Endothelial cell of umbilical vein (primary cell): ENCODE data around the gene SLC6A19. TPM values are rescaled to one million over a fixed set of nuclear protein-coding genes. Genes with fewer than 3 reads are reported as not detected.

Experiments used
- BruUV-seq: library from RNA; stranded (reverse); fragments of 400-500 nt; replicated peaks from 2 replicates; lab custom pipeline; 2021; lab: Mats Ljungman, UMichigan
- CTCF ChIA-PET: fragments of 300-600, 350-600 bp; sonication (Branson Sonifier 250); formaldehyde crosslinking; loops from one replicate; lab custom pipeline; 2021; ENCODE audit warnings: antibody characterized with exemption, inconsistent platforms; lab: Charles Lee
- POLR2A ChIA-PET: fragments of 300-600, 350-600 bp; sonication (Branson Sonifier 250); formaldehyde crosslinking; loops from one replicate; lab custom pipeline; 2021; ENCODE audit warnings: antibody characterized with exemption, inconsistent platforms; lab: Charles Lee
- DNase-seq: peaks from one replicate; pipeline ENCODE4 v3.0.0-alpha.2; 2011; ENCODE audit warnings: low read depth, low spot score
- FAIRE-seq: peaks from 2 replicates; lab custom pipeline; 2011; peaks lifted over from hg19 to GRCh38; lab: Jason Lieb, UNC
- H2AFZ ChIP-seq: 2 replicates; pipeline ENCODE4 v1.6.0; 2012; ENCODE audit warnings: low read depth, low read length, control low read depth, inconsistent platforms
- H3K27ac ChIP-seq: 2 replicates; pipeline ENCODE4 v1.5.1; 2011; ENCODE audit warnings: low read depth, mild to moderate bottlenecking, control low read depth, low read length, moderate library complexity; ENCODE audit not compliant: insufficient read depth
- H3K27me3 ChIP-seq, 2 experiments: 2 replicates each; pipeline versions ENCODE4 v1.6.0 to v1.6.1; 2011; ENCODE audit warnings: low read length in 2 of 2, mixed read lengths in 1 of 2; ENCODE audit not compliant: control insufficient read depth in 2 of 2, insufficient read depth in 2 of 2
- H3K36me3 ChIP-seq, 2 experiments: 2 replicates in 1 of 2; 3 replicates in 1 of 2; pipeline ENCODE4 v1.5.1; 2011; ENCODE audit warnings: low read length in 2 of 2, mild to moderate bottlenecking in 1 of 2, moderate library complexity in 1 of 2; ENCODE audit not compliant: control insufficient read depth in 2 of 2, insufficient read depth in 2 of 2; ENCODE audit errors: extremely low read depth in 1 of 2
- H3K4me1 ChIP-seq: 3 replicates; pipeline ENCODE4 v1.5.1; 2011; ENCODE audit warnings: mild to moderate bottlenecking, low read length; ENCODE audit not compliant: control insufficient read depth, insufficient read depth; ENCODE audit errors: extremely low read depth
- H3K4me2 ChIP-seq: 2 replicates; pipeline ENCODE4 v1.6.1; 2011; ENCODE audit warnings: low read length, control low read depth, mixed read lengths; ENCODE audit not compliant: insufficient read depth
- H3K4me3 ChIP-seq, 3 experiments: fragments of 200-600 bp in 1 of 3; sonication (generic), shearing (Covaris generic) in 1 of 3; replicated peaks in 1 of 3; 2 replicates each; pipeline ENCODE4 v1.5.1; 2011 to 2016; ENCODE audit warnings: control low read depth in 3 of 3, low read length in 3 of 3, mild to moderate bottlenecking in 2 of 3, inconsistent platforms in 1 of 3, low read depth in 1 of 3, moderate library complexity in 1 of 3; ENCODE audit not compliant: insufficient read depth in 1 of 3
- H3K79me2 ChIP-seq: 2 replicates; pipeline ENCODE4 v1.6.0; 2012; ENCODE audit warnings: low read length, inconsistent platforms; ENCODE audit not compliant: control insufficient read depth, insufficient read depth
- H3K9ac ChIP-seq: replicated peaks from 2 replicates; pipeline ENCODE3; 2011; ENCODE audit warnings: low read length, control low read depth; ENCODE audit not compliant: insufficient read depth; ENCODE audit errors: extremely low read depth
- H3K9me1 ChIP-seq: replicated peaks from 3 replicates; pipeline ENCODE4 v1.6.0; 2011; ENCODE audit warnings: mild to moderate bottlenecking, low read length; ENCODE audit not compliant: control insufficient read depth, insufficient read depth; ENCODE audit errors: extremely low read depth
- H3K9me3 ChIP-seq: replicated peaks from 2 replicates; pipeline ENCODE4 v1.5.1; 2012; ENCODE audit warnings: low read length, inconsistent platforms; ENCODE audit not compliant: control insufficient read depth, insufficient read depth
- H4K20me1 ChIP-seq: replicated peaks from 2 replicates; pipeline ENCODE3; 2011; ENCODE audit warnings: mild to moderate bottlenecking, low read length; ENCODE audit not compliant: control insufficient read depth, insufficient read depth; ENCODE audit errors: extremely low read depth
- FOS ChIP-seq: IDR thresholded peaks from 2 replicates; pipeline ENCODE4 v1.6.1; 2011; ENCODE audit warnings: mild to moderate bottlenecking, low read length, moderate library complexity, borderline replicate concordance; ENCODE audit not compliant: insufficient read depth
- GATA2 ChIP-seq: IDR thresholded peaks from 2 replicates; pipeline ENCODE4 v1.7.0; 2011; ENCODE audit warnings: low read depth, mild to moderate bottlenecking, moderate library complexity, mixed read lengths, low read length; ENCODE audit not compliant: insufficient read length, insufficient read depth
- JUN ChIP-seq: IDR thresholded peaks from 2 replicates; pipeline ENCODE4 v1.6.1; 2011; ENCODE audit warnings: borderline replicate concordance, low read depth; ENCODE audit not compliant: insufficient read length, insufficient read depth
- dilution Hi-C: fragments of 300-500 bp; cut with MboI; formaldehyde crosslinking; loops from one replicate; pipeline ENCODE4 v1.15.0; 2019; ENCODE audit warnings: low sequenced_read_pairs; ENCODE audit not compliant: extremely low pct_ligation_motif_present
- intact Hi-C: fragments of 100-400 bp; cut with micrococcal nuclease; formaldehyde crosslinking; loops from one replicate; pipeline ENCODE4 v1.10.0; 2022
- polyA plus RNA-seq, 4 experiments: library from polyadenylated mRNA; depleted of rRNA in 3 of 4; stranded (reverse) in 3 of 4; unstranded in 1 of 4; fragments of >200 nt; gene quantifications; 2 replicates each; pipeline versions ENCODE4 v1.2.1 to v1.2.3, GENCODE V29; 2011 to 2012; ENCODE audit warnings: missing spikeins in 1 of 4
- total RNA-seq: library from RNA; stranded (reverse); gene quantifications from 2 replicates; pipeline ENCODE4 v1.2.3, GENCODE V29; 2021
- TF ChIP-seq, protein P1 (sequence below), 2 donors: IDR thresholded peaks; 1 replicate in 1 of 2; 2 replicates in 1 of 2; pipeline ENCODE4 v1.5.1; 2011; ENCODE audit warnings: low read length in 2 of 2, mild to moderate bottlenecking in 2 of 2, moderate library complexity in 2 of 2, control low read depth in 1 of 2, inconsistent platforms in 1 of 2, low read depth in 1 of 2; ENCODE audit not compliant: insufficient read depth in 1 of 2; ENCODE audit errors: extremely low read depth in 1 of 2

Gene SLC6A19
- total and polyA plus RNA-seq, 2 donors (not counting 3 experiments of a cell fraction or from before 2014, with no cell fraction given): not detected

DNA sequence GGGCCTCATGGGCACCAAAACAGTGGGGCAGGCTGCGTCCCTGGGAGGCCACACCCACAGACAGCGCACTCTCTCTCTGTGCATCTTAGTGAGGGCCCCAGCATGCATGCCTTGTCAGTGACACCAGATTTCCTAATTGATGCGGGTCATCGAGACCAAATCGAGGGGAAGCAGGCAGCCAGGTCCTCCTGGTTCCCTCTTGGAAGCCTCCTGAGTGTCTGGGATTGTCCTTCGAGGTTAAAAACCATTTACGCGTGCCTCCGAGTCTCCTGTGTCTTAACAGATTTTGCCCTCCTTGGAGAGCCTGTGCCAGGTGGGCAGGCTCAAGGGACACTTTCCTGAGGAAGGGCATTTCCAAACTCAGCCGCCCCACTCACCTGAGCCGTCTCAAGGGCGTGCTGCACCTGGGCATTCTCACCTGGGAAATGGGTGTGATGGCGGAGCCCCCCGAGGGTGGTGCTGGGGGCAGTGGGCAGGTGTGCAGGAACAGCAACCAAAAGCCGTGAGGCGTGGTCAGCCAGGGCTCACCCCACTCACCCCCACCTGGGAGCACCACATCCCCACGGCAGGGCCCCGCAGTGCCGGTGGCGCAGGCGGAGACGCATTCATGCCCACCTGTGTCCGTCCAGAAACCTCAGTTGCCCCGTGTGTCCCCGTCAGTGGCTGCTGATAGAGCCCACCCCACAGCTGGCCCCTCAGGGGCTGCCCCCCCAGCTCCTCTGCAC, 2.7 kb downstream of the SLC6A19 start:
- FAIRE-seq (no peak), DNase-seq (no peak)
- H3K4me3 ChIP-seq: no peak overlapping the region
- no peaks in the 10 kb centered on the region for H3K36me3 ChIP-seq
- no peaks in the 10 kb centered on the region for H3K4me1 ChIP-seq
- no TSS peak for BruUV-seq
- dilution Hi-C loops: no loop called here
- H2AFZ ChIP-seq: no peak overlapping the region
- TF ChIP-seq, protein P1, sequence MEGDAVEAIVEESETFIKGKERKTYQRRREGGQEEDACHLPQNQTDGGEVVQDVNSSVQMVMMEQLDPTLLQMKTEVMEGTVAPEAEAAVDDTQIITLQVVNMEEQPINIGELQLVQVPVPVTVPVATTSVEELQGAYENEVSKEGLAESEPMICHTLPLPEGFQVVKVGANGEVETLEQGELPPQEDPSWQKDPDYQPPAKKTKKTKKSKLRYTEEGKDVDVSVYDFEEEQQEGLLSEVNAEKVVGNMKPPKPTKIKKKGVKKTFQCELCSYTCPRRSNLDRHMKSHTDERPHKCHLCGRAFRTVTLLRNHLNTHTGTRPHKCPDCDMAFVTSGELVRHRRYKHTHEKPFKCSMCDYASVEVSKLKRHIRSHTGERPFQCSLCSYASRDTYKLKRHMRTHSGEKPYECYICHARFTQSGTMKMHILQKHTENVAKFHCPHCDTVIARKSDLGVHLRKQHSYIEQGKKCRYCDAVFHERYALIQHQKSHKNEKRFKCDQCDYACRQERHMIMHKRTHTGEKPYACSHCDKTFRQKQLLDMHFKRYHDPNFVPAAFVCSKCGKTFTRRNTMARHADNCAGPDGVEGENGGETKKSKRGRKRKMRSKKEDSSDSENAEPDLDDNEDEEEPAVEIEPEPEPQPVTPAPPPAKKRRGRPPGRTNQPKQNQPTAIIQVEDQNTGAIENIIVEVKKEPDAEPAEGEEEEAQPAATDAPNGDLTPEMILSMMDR (IDR thresholded peaks at IDR 0.05; ENCODE audit: extremely low read depth in 1 of 2, insufficient read depth in 1 of 2, low read depth in 1 of 2, low read length in 2 of 2): no peak
- TF ChIP-seq JUN: no peak
- TF ChIP-seq FOS: no peak
- no peak for TF ChIP-seq GATA2
- no peak overlapping the region for H3K9ac ChIP-seq
- H3K79me2 ChIP-seq: no peaks in the 10 kb centered on the region
- intact Hi-C loops: no loop called here
- no peaks in the 10 kb centered on the region for H3K27me3 ChIP-seq
- ChIA-PET POLR2A (no interaction called here), CTCF (interaction anchor here (0.7 kb wide), 1 partner anchor 250 kb away, joined by 3 read pairs; no protein-coding TSS in a partner anchor)
- H3K4me2 ChIP-seq: no peak overlapping the region
- H3K9me3 ChIP-seq: no peaks in the 10 kb centered on the region
- no peaks in the 10 kb centered on the region for H4K20me1 ChIP-seq
- no peak overlapping the region for H3K27ac ChIP-seq
- no peaks in the 10 kb centered on the region for H3K9me1 ChIP-seq
